ENCODE data around the gene ZNF264.

Gene ZNF264

DNA sequence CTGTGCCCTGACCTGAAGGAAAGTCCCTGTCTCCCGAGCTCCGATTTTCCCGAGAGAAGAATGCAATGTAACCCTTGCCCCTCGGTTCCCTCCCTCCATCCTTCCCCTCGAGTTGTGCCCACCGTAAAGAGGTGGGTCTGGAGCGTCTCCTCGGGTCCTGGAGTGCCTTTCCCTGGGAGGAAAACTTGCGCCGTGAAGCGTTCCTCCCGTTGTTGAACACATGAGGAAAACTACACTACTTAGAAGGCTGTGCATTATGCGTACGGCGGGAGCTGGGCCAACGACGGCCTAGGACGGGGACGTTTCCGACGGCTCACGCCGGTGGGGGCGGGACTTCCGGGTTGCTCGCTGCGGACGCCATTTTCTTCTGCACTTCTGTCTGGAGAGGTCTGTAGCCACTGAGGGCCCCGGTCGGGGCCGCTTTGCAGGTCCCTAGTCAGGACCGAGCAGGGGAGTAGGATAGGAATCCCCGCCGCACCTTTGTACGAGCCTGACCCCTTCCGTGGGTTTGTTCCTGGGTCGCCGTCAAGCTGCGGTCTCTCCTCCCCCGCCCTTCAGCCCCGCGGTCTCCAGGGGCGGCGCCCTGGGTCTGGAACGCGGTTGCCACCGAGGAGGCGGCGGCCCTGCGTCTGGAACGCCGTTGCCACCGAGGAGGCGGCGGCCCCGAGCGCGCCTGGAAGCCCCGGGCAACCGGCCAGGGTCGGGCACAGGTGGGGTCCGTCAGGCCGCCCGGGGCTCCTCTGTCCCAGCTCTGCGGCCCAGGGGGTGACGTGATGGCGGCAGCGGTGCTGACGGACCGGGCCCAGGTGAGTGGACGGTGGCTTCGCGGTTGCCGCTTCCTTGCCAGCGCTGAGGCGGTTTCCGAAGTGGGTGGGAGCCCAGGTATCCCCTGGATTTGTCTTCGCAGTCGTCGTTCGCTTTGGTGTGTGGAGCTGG lies at the start of gene ZNF264:
Gene ZNF264 (plus strand): TSS at position 360 of the 936 bp plus-strand sequence. CDS start 414 bp downstream, at position 774.
- CTCF ChIA-PET, result no interaction called here
- POLR2A ChIA-PET, result interaction anchor here (1.0 to 1.4 kb wide), 4 partner anchors 12 to 244 kb away, joined by 3 to 6 read pairs (median 3); partner anchors contain the start of genes TRAPPC2B, ZNF547, ZNF749 and ZNF805
- peak within 1 kb of the TSS; percentile 97 for H3K4me3 ChIP-seq (ENCODE audit: low read depth, low read length)
- peak; percentile 29 for DNase-seq (ENCODE audit: low read depth, low spot score)
- TF ChIP-seq, protein P1, sequence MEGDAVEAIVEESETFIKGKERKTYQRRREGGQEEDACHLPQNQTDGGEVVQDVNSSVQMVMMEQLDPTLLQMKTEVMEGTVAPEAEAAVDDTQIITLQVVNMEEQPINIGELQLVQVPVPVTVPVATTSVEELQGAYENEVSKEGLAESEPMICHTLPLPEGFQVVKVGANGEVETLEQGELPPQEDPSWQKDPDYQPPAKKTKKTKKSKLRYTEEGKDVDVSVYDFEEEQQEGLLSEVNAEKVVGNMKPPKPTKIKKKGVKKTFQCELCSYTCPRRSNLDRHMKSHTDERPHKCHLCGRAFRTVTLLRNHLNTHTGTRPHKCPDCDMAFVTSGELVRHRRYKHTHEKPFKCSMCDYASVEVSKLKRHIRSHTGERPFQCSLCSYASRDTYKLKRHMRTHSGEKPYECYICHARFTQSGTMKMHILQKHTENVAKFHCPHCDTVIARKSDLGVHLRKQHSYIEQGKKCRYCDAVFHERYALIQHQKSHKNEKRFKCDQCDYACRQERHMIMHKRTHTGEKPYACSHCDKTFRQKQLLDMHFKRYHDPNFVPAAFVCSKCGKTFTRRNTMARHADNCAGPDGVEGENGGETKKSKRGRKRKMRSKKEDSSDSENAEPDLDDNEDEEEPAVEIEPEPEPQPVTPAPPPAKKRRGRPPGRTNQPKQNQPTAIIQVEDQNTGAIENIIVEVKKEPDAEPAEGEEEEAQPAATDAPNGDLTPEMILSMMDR (IDR thresholded peaks at IDR 0.05; ENCODE audit: insufficient read depth, low read length, missing control alignments), result peak; percentile 33

DNA sequence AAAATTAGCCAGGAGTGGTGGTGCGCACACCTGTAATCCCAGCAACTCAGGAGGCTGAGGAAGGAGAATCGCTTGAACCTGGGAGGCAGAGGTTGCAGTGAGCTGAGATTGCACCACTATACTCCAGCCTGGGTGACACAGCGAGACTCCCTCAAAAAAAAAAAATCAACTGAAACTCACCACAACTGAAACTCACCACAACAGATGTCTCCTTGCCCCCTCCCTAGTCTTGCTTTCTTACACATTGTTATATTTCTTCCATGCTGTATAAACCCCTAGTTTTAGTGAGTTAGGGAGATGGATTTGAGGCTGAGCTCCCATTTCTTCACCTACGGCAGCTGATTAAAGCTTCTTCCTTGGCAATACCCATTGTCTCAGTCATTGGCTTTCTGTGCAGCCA lies 49.6 kb upstream of the ZNF264 start:
- ChIA-PET CTCF (no interaction called here), POLR2A (no interaction called here)
- TF ChIP-seq, protein P1 (IDR thresholded peaks at IDR 0.05; ENCODE audit: insufficient read depth, low read length, missing control alignments), result no peak
- DNase-seq (ENCODE audit: low read depth, low spot score), result no peak
- no peak overlapping the region for H3K4me3 ChIP-seq (ENCODE audit: low read depth, low read length)

DNA sequence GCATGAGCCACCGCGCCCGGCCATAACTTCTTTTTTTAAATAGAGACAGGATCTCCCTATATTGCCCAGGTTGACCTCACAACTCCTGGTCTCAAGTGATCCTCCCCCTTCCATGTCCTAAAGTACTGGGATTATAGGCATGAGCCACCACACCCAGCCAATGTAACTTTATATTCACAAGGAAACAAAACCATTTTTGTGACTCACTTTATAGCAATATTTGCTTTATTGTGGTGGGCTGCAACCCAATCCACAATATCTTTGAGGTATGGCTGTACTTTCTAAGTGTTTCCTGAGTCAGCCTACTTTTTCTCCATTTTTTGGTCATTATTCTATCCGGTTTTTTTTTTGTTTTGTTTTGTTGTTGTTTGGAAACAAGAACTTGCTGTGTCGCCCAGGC lies 38.4 kb upstream of the ZNF264 start:
- no peak for DNase-seq (ENCODE audit: low read depth, low spot score)
- CTCF ChIA-PET, result no interaction called here
- POLR2A ChIA-PET, result no interaction called here
- TF ChIP-seq, protein P1 (IDR thresholded peaks at IDR 0.05; ENCODE audit: insufficient read depth, low read length, missing control alignments), result no peak
- no peak overlapping the region for H3K4me3 ChIP-seq (ENCODE audit: low read depth, low read length)

DNA sequence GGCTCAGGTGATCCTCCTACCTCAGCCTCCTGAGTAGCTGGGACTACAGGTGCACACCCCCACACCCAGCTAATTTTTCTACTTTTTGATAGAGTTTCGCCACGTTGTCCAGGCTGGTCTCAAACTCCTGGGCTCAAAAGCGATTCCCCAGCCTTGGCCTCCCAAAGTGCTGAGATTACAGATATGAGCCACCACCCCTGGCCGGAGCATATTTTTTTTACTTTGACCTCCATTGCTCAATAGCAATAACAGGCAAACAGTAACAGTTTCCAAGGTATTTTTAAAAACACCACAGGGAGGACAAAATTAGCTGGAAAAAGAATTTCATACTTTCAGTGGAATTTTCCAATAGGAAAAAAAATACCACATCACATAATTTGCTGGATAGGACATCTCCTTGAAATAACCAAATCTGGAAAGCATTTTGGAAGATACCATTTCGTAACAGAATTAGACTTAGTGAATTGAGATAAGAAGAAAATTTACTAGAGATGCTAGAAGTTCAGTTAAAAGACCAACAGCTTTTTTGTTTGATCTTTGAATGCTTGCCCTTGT lies 29.2 kb upstream of the ZNF264 start:
- no peak overlapping the region for H3K4me3 ChIP-seq (ENCODE audit: low read depth, low read length)
- DNase-seq (ENCODE audit: low read depth, low spot score), result no peak
- TF ChIP-seq, protein P1 (IDR thresholded peaks at IDR 0.05; ENCODE audit: insufficient read depth, low read length, missing control alignments), result no peak
- ChIA-PET CTCF (no interaction called here), POLR2A (no interaction called here)

DNA sequence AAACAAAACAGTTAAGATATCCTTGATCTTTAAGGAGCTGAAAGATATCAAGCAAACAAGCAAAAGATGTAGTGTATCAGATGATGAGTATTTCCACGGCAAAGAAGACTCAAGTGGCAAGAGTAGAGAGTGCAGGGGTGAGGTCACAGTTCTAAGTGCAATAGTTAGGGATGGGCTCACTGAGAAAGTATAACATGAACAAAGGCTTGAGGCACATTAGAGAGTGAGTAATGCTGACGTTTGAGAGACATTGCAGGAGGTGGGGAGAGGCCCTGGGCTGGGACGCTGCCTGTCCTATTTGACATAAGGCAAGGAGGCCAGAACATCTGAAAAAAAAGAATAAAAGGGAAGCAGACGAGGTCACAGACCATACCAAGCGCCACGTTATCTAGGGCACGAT lies 25.5 kb upstream of the ZNF264 start:
- no peak for DNase-seq (ENCODE audit: low read depth, low spot score)
- POLR2A ChIA-PET, result no interaction called here
- CTCF ChIA-PET, result no interaction called here
- TF ChIP-seq, protein P1 (IDR thresholded peaks at IDR 0.05; ENCODE audit: insufficient read depth, low read length, missing control alignments), result no peak
- no peak overlapping the region for H3K4me3 ChIP-seq (ENCODE audit: low read depth, low read length)

DNA sequence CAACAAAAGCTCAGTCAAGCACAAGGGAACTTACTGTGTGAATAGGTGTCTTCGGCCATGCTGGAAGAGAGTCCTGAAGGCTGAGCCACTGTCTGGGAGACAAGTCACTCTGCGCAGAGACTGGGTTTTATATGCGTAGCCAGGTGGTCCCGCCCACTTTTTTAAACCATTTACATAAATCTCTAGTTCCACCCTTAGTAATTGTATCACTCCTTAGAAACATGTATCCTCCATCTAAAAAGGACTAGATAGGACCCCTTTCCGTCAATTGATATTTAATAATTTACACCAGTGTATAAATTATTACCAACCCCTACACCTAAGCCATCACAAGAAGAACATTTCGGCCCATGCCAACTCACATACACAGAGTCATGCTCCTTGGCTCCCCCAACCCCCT lies 23.9 kb upstream of the ZNF264 start, which contains the start of gene DUXA:
Gene DUXA (minus strand): TSS at position 101 of the 400 bp plus-strand sequence. CDS start 42 bp downstream, at position 59.
- CTCF ChIA-PET, result no interaction called here
- H3K4me3 ChIP-seq (ENCODE audit: low read depth, low read length), result no peak within 1 kb of the TSS
- TF ChIP-seq, protein P1 (IDR thresholded peaks at IDR 0.05; ENCODE audit: insufficient read depth, low read length, missing control alignments), result no peak
- POLR2A ChIA-PET, result no interaction called here
- DNase-seq (ENCODE audit: low read depth, low spot score), result no peak
